ENCODE data around the gene DSPP. TPM values are rescaled to one million over a fixed set of nuclear protein-coding genes. Genes with fewer than 3 reads are reported as not detected.

The DSPP gene
- total and polyA plus RNA-seq, 10 donors, result not detected

- TF ChIP-seq, protein P1, sequence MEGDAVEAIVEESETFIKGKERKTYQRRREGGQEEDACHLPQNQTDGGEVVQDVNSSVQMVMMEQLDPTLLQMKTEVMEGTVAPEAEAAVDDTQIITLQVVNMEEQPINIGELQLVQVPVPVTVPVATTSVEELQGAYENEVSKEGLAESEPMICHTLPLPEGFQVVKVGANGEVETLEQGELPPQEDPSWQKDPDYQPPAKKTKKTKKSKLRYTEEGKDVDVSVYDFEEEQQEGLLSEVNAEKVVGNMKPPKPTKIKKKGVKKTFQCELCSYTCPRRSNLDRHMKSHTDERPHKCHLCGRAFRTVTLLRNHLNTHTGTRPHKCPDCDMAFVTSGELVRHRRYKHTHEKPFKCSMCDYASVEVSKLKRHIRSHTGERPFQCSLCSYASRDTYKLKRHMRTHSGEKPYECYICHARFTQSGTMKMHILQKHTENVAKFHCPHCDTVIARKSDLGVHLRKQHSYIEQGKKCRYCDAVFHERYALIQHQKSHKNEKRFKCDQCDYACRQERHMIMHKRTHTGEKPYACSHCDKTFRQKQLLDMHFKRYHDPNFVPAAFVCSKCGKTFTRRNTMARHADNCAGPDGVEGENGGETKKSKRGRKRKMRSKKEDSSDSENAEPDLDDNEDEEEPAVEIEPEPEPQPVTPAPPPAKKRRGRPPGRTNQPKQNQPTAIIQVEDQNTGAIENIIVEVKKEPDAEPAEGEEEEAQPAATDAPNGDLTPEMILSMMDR (IDR thresholded peaks at IDR 0.05 in 8 of 11, conservative IDR thresholded peaks at IDR 0.05 in 3 of 11), result no peak
- TF ChIP-seq POLR2A (IDR thresholded peaks at IDR 0.05) (no peak), POLR2AphosphoS5 (IDR thresholded peaks at IDR 0.05) (no peak)
- no peak overlapping the region for H3K4me3 ChIP-seq
- DNase-seq, result no peak
- intact Hi-C loops (cut with DNase I; ENCODE audit: low total_unique reads), result no loop called here
- peaks cover 0 to 5% (median 0%) of the 10 kb centered on the region in 8 donors for H3K9me3 ChIP-seq
- H3K27ac ChIP-seq, result no peak overlapping the region
- H3K4me1 ChIP-seq, result no peaks in the 10 kb centered on the region
- no peaks in the 10 kb centered on the region for H3K36me3 ChIP-seq
- 76 to 90% (median 82%) methylated on average over 2 of the region's 2 CpGs for WGBS, 5 donors
- H3K27me3 ChIP-seq (replicated peaks in 1 of 7), result no peaks in the 10 kb centered on the region
Observed at GRCh38 chr4:87584222-87584908, 24.0 kb upstream of the DSPP start.

- intact Hi-C loops (cut with DNase I; ENCODE audit: low total_unique reads), result no loop called here
- no peak for TF ChIP-seq POLR2A (IDR thresholded peaks at IDR 0.05)
- TF ChIP-seq, protein P1 (IDR thresholded peaks at IDR 0.05 in 8 of 11, conservative IDR thresholded peaks at IDR 0.05 in 3 of 11), result no peak
- no peak for TF ChIP-seq POLR2AphosphoS5 (IDR thresholded peaks at IDR 0.05)
- no peak overlapping the region for H3K4me3 ChIP-seq
- no peaks in the 10 kb centered on the region for H3K4me1 ChIP-seq
- H3K27ac ChIP-seq, result no peak overlapping the region
- no peak for DNase-seq
- peaks cover 0 to 7% (median 0%) of the 10 kb centered on the region in 8 donors for H3K9me3 ChIP-seq
- no peaks in the 10 kb centered on the region for H3K36me3 ChIP-seq
- H3K27me3 ChIP-seq (replicated peaks in 1 of 7), result no peaks in the 10 kb centered on the region
Observed at GRCh38 chr4:87589531-87589930, 18.8 kb upstream of the DSPP start.

DNA sequence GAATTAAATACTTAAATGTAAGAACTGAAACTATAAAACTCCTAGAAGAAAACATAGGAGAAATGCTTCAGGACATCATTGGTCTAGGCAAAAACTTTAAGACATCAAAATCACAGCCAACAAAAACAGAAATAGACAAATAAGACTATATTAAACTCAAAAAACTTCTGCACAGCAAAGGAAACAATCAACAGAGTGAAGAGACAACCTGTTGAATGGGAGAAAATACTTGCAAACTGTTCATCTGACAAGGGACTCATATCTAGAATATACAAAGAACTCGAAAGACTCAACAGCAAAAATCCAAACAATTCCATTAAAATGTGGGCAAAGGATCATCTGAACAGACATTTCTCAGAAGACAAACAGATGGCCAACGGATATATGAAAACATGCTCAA lies 16.2 kb upstream of the DSPP start:
- Histone ChIP-seq H3K4me3 (no peak overlapping the region), H3K36me3 (no peaks in the 10 kb centered on the region), H3K4me1 (no peaks in the 10 kb centered on the region), H3K27ac (no peak overlapping the region), H3K27me3 (replicated peaks in 1 of 7) (no peaks in the 10 kb centered on the region), H3K9me3 (peaks cover 0 to 13% (median 0%) of the 10 kb centered on the region in 8 donors)
- 81 to 91% (median 84%) methylated on average over 2 of the region's 2 CpGs for WGBS, 5 donors
- no peak for DNase-seq
- TF ChIP-seq POLR2AphosphoS5 (IDR thresholded peaks at IDR 0.05) (no peak), POLR2A (IDR thresholded peaks at IDR 0.05) (no peak)
- TF ChIP-seq, protein P1 (IDR thresholded peaks at IDR 0.05 in 8 of 11, conservative IDR thresholded peaks at IDR 0.05 in 3 of 11), result no peak
- intact Hi-C loops (cut with DNase I; ENCODE audit: low total_unique reads), result loop anchor here (2.0 kb wide), 1 partner anchor 55 kb away; no protein-coding TSS in a partner anchor

- no peak overlapping the region for H3K4me3 ChIP-seq
- H3K36me3 ChIP-seq, result no peaks in the 10 kb centered on the region
- no peak overlapping the region for H3K27ac ChIP-seq
- H3K27me3 ChIP-seq (replicated peaks in 1 of 7), result no peaks in the 10 kb centered on the region
- TF ChIP-seq POLR2AphosphoS5 (IDR thresholded peaks at IDR 0.05) (no peak), POLR2A (IDR thresholded peaks at IDR 0.05) (no peak)
- TF ChIP-seq, protein P1 (IDR thresholded peaks at IDR 0.05 in 8 of 11, conservative IDR thresholded peaks at IDR 0.05 in 3 of 11), result no peak
- peaks cover 0 to 5% (median 0%) of the 10 kb centered on the region in 8 donors for H3K9me3 ChIP-seq
- H3K4me1 ChIP-seq, result no peaks in the 10 kb centered on the region
- DNase-seq, result no peak
- intact Hi-C loops (cut with DNase I; ENCODE audit: low total_unique reads), result no loop called here
Observed at GRCh38 chr4:87601361-87601760, 7.0 kb upstream of the DSPP start.
